Prostate gland (tissue), 2 donors: ENCODE measurements around the gene RPL10.

Experiments used
- CTCF ChIP-seq, 4 experiments: fragments of 200-600 bp in 2 of 4; fragments of 450-650 bp in 2 of 4; sonication (generic) in 2 of 4; IDR thresholded peaks; 1 replicate in 3 of 4; 2 replicates in 1 of 4; pipeline ENCODE4 v1.5.1; 2016 to 2019; ENCODE audit warnings: antibody characterized with exemption in 4 of 4, mild to moderate bottlenecking in 2 of 4, moderate library complexity in 2 of 4
- POLR2A ChIP-seq: fragments of 450-650 bp; IDR thresholded peaks from one replicate; pipeline ENCODE4 v1.6.1; 2016; ENCODE audit warnings: antibody characterized with exemption, mild to moderate bottlenecking

- TF ChIP-seq CTCF (IDR thresholded peaks at IDR 0.05) (no peak), POLR2A (no peak)
Measured at GRCh38 chrX:154444755-154445246, 46.6 kb downstream of the RPL10 start.
